ENCODE data around the gene MUC16.
"Not testable (repeated sequence)": the region's sequence is repeated elsewhere in the genome, so short reads cannot be mapped to it uniquely, and the experiment has no call there.

DNA sequence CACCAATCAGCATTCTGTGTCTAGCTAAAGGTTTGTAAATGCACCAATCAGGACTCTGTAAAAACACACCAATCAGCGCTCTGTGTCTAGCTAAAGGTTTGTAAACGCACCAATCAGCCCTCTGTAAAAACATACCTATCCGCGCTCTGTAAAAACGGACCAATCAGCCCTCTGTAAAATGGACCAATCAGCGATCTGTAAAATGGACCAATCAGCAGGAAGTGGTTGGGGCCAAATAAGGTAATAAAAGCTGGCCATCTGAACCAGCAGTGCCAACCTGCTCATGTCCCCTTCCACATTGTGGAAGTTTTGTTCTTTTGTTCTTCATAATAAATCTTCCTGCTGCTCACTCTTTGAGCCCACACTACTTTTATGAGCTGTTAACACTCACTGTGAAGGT lies 43.5 kb upstream of the MUC16 start:
- TF ChIP-seq, protein P1, sequence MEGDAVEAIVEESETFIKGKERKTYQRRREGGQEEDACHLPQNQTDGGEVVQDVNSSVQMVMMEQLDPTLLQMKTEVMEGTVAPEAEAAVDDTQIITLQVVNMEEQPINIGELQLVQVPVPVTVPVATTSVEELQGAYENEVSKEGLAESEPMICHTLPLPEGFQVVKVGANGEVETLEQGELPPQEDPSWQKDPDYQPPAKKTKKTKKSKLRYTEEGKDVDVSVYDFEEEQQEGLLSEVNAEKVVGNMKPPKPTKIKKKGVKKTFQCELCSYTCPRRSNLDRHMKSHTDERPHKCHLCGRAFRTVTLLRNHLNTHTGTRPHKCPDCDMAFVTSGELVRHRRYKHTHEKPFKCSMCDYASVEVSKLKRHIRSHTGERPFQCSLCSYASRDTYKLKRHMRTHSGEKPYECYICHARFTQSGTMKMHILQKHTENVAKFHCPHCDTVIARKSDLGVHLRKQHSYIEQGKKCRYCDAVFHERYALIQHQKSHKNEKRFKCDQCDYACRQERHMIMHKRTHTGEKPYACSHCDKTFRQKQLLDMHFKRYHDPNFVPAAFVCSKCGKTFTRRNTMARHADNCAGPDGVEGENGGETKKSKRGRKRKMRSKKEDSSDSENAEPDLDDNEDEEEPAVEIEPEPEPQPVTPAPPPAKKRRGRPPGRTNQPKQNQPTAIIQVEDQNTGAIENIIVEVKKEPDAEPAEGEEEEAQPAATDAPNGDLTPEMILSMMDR (IDR thresholded peaks at IDR 0.05; ENCODE audit: insufficient read depth, low read length), result not testable (repeated sequence)
- not testable (repeated sequence) for TF ChIP-seq POLR2AphosphoS5, GABPA (IDR thresholded peaks at IDR 0.05; ENCODE audit: low read depth)

All from HL-60 (cell line).